Uterus (tissue), 2 donors: ENCODE measurements around the gene GPR37L1.

Experiments used
- CTCF ChIP-seq, 4 experiments: fragments of 200-600 bp in 2 of 4; fragments of 450-650 bp in 2 of 4; sonication (generic) in 2 of 4; IDR thresholded peaks; one replicate each; pipeline ENCODE4 v1.5.1; 2016 to 2019; ENCODE audit warnings: antibody characterized with exemption in 4 of 4, mild to moderate bottlenecking in 2 of 4, moderate library complexity in 1 of 4
- POLR2A ChIP-seq, 2 donors: fragments of 450-650 bp; IDR thresholded peaks; one replicate each; pipeline ENCODE4 v1.6.1; 2016; ENCODE audit warnings: antibody characterized with exemption in 2 of 2, mild to moderate bottlenecking in 1 of 2, moderate library complexity in 1 of 2

GRCh38 chr1:202150187-202150586 is 27.5 kb downstream of the GPR37L1 start:
- TF ChIP-seq CTCF (IDR thresholded peaks at IDR 0.05), result no peak
- no peak for TF ChIP-seq POLR2A (IDR thresholded peaks at IDR 0.05)
